HL-60 (cell line): Measurements from ENCODE around the gene ARRDC4.

Source experiments
- GABPA ChIP-seq: IDR thresholded peaks from 2 replicates; pipeline ENCODE4 v1.6.1; 2012; ENCODE audit warnings: low read depth
- POLR2AphosphoS5 ChIP-seq: IDR thresholded peaks from 2 replicates; pipeline ENCODE4 v1.6.1; 2012; ENCODE audit warnings: low read depth
- SPI1 ChIP-seq: IDR thresholded peaks from 2 replicates; pipeline ENCODE4 v1.6.1; 2012; ENCODE audit warnings: low read depth, mild to moderate bottlenecking, borderline replicate concordance
- TF ChIP-seq, protein P1 (sequence below): IDR thresholded peaks from one replicate; pipeline ENCODE4 v1.5.1; 2011; ENCODE audit warnings: low read length, control low read depth, inconsistent platforms; ENCODE audit not compliant: insufficient read depth
- TF ChIP-seq, protein P2 (sequence below): IDR thresholded peaks from 2 replicates; pipeline ENCODE4 v1.6.1; 2012; ENCODE audit warnings: low read depth; ENCODE audit not compliant: insufficient replicate concordance

DNA sequence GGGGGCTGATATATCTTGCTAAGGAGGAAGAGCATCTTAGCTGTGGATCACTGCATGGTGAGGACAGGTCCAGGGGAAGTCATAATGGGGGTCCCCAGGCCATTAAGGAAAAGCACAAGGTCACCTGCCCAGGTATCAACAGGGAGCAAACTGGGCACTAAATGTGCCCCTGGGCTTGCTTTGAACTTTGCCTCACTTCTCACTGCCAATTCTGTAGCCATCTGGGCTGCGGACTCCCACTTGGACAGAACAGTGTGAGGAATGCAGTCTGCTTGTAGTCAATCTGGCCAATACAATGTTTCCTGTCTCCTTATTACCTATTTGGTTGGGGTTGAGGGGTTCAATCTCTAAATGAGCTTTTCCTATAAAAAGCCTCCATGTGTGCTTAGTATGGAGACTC is 21.3 kb downstream of the ARRDC4 start:
- TF ChIP-seq, protein P1, sequence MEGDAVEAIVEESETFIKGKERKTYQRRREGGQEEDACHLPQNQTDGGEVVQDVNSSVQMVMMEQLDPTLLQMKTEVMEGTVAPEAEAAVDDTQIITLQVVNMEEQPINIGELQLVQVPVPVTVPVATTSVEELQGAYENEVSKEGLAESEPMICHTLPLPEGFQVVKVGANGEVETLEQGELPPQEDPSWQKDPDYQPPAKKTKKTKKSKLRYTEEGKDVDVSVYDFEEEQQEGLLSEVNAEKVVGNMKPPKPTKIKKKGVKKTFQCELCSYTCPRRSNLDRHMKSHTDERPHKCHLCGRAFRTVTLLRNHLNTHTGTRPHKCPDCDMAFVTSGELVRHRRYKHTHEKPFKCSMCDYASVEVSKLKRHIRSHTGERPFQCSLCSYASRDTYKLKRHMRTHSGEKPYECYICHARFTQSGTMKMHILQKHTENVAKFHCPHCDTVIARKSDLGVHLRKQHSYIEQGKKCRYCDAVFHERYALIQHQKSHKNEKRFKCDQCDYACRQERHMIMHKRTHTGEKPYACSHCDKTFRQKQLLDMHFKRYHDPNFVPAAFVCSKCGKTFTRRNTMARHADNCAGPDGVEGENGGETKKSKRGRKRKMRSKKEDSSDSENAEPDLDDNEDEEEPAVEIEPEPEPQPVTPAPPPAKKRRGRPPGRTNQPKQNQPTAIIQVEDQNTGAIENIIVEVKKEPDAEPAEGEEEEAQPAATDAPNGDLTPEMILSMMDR: no peak
- TF ChIP-seq POLR2AphosphoS5 (no peak), GABPA (no peak), SPI1 (no peak)
- TF ChIP-seq, protein P2, sequence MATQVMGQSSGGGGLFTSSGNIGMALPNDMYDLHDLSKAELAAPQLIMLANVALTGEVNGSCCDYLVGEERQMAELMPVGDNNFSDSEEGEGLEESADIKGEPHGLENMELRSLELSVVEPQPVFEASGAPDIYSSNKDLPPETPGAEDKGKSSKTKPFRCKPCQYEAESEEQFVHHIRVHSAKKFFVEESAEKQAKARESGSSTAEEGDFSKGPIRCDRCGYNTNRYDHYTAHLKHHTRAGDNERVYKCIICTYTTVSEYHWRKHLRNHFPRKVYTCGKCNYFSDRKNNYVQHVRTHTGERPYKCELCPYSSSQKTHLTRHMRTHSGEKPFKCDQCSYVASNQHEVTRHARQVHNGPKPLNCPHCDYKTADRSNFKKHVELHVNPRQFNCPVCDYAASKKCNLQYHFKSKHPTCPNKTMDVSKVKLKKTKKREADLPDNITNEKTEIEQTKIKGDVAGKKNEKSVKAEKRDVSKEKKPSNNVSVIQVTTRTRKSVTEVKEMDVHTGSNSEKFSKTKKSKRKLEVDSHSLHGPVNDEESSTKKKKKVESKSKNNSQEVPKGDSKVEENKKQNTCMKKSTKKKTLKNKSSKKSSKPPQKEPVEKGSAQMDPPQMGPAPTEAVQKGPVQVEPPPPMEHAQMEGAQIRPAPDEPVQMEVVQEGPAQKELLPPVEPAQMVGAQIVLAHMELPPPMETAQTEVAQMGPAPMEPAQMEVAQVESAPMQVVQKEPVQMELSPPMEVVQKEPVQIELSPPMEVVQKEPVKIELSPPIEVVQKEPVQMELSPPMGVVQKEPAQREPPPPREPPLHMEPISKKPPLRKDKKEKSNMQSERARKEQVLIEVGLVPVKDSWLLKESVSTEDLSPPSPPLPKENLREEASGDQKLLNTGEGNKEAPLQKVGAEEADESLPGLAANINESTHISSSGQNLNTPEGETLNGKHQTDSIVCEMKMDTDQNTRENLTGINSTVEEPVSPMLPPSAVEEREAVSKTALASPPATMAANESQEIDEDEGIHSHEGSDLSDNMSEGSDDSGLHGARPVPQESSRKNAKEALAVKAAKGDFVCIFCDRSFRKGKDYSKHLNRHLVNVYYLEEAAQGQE: no peak
